Right hindlimb (tissue), 1 donor: Measurements from ENCODE around the gene CTLA4.
"Not testable (repeated sequence)": the region's sequence is repeated elsewhere in the genome, so short reads cannot be mapped to it uniquely, and the experiment has no call there.

Source experiments
- DNase-seq: peaks from one replicate; pipeline ENCODE4 v3.0.0-alpha.2; 2018

Gene CTLA4

DNA sequence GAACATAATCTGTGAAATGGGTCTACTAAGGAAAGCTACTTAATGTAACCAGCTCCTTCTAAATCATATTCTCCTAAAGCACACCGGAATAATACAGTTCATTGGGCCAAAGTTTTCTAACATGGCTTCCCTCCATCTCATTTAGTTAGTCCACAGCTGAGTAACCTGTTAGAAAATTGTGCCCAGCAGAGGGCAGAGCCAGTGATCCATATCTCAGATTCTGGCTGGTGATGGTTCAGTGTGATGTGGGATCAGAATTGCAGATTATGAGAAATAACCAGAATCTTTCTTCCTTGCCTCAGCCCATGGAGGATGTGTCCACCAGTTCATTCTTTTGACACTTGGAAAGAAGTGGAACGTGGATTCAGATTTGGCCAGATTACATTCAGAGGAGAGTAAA is 9.4 kb upstream of the CTLA4 start:
- DNase-seq: no peak

DNA sequence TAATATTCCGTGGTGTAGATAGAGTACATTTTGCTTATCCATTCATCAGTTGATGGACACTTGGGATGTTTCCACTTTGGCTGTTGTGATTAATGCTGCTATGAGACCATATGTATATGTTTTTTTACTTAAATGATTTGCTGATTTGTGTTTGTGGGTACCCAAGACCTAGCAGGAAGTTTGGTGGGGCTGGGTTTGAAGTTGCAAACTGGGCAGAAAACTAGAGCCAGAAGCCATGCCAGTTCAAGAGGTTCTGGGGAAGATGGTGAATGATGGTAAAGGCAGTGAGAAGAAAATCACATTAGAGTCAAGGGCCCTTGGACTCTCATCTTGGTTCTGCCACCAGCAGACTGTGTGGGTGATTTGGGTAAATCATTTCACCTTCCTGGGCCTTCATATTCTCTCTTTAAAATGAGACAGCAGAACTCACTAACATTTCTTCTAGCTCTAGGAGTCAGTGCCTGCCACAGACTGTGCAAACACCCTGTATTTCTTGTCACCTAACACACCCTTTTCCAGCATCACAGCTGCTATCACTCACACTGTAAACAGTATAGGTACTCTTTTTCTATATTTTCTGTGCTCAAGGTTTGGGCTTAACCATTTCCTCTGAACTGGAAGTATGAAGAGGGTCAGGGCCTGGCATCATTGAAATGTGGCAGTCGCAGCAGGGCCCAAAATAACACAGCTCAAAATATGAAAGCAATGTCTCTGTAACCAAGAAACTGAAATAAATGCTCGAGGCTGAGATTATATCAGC is 8.4 kb upstream of the CTLA4 start:
- DNase-seq: no peak

GRCh38 chr2:203861197-203861596 is 6.4 kb upstream of the CTLA4 start:
- no peak for DNase-seq

DNA sequence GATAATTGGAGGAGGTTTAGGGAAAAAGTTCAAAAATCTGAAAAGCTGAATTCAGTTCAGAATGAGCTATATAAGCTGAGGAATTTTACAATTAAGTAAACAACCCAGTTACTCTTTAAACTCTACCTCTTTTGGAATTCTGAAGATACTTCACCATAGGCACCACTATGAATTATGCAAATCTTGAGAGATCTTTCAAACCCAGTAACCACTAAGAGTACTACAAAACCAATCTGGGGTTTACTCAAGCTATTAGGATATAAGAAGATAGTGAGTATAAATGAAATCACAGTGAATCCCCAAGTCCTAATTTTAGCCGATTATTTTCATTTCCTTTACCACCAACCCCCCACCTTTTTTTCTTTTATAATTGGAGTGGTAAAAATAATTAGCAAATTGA is 6.0 kb upstream of the CTLA4 start:
- no peak for DNase-seq

DNA sequence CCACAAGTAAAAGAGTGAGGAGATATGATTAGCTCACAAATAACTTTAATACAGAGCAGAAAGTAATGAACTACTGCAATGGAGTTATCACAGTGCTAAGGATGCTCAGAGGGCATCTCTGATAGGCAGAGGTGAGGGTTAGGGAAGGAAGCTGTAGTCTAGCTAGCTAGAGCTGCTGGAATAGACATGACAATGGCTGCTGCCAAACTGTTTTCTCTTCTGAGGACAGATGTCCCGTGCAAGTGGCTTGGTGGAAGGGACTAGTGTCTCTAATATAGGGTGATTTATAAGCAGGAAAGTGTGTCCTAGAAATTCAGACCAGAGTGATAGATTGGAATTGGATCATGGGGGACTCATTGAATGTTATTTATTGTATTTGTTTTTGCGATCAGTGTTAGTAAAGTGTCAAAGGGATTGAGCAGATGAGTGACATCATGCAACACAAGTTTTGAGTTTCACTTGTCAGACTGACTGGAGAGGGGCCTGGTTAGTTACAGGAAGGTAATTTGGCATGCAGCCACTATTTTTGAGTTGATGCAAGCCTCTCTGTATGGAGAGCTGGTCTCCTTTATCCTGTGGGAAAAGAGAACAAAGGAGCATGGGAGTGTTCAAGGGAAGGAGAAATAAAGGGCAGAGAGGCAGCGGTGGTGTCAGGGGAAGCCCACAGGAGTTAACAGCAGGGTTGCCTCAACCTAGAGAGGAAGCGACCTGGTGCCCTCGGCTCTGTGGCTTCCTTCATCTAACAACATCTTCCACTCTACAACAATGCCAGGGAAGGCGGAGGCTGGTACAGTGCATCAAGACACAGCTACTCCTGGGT is 1.9 kb downstream of the CTLA4 start:
- DNase-seq: no peak

- no peak for DNase-seq
These were observed 2.9 kb downstream of the CTLA4 start for GRCh38 chr2:203870481-203870880.

GRCh38 chr2:203870941-203871340 is 3.4 kb downstream of the CTLA4 start:
- no peak for DNase-seq

DNA sequence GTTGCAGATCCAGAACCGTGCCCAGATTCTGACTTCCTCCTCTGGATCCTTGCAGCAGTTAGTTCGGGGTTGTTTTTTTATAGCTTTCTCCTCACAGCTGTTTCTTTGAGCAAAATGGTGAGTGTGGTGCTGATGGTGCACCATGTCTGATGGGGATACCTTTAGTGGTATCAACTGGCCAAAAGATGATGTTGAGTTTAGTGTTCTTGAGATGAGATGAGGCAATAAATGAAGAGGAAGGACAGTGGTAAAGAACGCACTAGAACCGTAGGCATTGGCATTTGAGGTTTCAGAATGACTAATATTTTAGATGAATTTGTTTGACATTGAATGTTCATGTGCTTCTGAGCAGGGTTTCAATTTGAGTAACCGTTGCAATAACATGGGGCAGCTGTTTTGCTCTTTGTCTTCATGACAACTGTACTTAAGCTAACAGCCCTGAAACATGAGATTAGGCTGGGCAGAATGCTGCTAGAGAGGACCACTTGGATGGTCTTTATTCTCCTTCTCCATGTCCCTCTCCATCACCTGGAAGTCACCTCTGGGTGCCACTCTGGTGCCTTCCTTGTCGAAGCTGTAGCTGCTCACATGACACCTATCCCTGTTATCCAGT is 3.9 kb downstream of the CTLA4 start:
- no peak for DNase-seq

- DNase-seq: no peak
These were observed 5.9 kb downstream of the CTLA4 start for GRCh38 chr2:203873461-203873860.

DNA sequence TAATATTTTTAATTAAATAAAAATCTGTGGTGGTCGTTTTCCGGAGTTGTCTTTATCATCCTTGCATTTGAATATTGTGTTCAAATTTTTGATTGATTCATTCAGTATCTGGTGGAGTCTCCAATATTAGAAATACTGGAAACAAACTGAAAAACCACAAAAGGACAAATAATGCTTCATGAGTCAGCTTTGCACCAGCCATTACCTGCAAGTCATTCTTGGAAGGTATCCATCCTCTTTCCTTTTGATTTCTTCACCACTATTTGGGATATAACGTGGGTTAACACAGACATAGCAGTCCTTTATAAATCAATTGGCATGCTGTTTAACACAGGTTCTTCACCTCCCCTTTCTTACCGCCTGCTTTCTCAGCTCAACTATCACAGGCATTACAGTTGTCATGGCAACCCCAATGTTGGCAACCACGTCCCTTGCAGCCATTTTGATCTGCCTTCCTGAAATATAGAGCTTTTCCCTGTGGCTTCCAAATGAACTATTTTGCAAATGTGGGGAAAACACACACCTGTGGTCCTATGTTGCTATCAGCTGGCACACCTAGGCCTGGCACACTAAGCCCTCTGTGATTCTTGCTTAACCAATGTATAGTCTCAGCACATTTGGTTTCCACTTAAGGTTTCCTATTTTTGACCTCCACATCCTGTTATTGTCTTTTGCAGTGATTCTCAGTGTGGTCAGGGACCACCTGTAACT is 6.5 kb downstream of the CTLA4 start:
- no peak for DNase-seq

DNA sequence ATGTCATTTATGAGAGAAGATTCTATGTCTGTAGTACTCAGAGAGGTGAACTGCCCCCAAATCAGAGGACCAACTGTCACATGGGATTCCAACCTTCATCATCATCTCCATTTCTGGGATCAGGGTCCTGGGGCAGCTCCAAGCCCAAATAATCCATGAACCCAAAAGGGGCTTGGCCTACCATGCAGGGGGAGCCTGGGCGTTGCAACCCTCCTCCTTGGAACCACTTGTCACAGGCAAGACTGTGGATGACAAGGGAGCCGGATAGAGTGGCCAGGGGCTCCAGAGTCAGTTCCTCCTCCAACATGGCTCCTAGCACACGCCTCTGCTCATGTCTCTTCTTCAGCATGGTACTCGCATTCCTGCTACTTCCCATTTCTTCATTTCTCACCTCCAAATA is 7.9 kb downstream of the CTLA4 start:
- DNase-seq: no peak

- no peak for DNase-seq
These were observed 8.8 kb downstream of the CTLA4 start for GRCh38 chr2:203876328-203876727.

GRCh38 chr2:203878063-203878462 is 10.5 kb downstream of the CTLA4 start:
- DNase-seq: no peak

GRCh38 chr2:203880557-203881125 is 13.1 kb downstream of the CTLA4 start:
- DNase-seq: no peak

- not testable (repeated sequence) for DNase-seq
These were observed 13.6 kb downstream of the CTLA4 start for GRCh38 chr2:203881185-203881584.

DNA sequence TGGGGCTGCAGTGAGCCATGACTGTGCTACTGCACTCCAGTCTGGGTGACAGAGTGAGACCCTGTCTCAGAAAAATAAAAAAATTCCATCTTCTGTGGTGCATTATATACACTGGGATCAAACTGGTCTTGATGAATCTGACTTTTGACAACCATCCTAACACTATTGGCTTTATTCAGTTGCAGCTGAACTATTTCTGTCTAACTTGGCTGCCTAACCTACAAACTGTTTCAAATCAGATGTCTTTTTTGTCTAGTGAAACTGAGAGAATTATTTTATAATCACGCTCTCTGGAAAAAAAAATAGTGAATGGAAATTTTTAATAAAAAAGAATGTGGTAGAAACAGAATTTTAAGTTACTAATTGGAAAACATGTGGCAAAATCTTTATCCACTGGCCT is 15.0 kb downstream of the CTLA4 start:
- DNase-seq: no peak

GRCh38 chr2:203886661-203887151 is 19.1 kb downstream of the CTLA4 start:
- no peak for DNase-seq

DNA sequence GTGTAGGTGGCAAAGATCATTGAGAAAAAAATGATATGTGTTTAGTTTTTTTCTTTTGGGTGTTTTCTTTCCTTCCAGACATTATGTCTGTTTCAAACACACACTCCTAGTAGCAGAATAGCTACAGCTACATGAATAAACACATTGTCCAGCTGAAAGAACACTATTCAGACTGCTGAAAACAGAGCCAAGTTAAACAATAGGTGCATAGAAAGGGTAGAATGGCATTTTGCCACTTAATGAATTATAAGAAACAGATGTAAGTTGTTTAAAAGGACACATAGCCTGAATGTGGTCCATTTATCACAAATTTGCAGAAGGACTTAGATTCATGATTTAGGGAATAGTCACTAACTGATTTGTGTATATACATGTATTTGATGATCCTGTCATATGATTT is 20.1 kb downstream of the CTLA4 start:
- DNase-seq: no peak

- no peak for DNase-seq
These were observed 22.0 kb downstream of the CTLA4 start for GRCh38 chr2:203889542-203889941.

GRCh38 chr2:203889944-203890343 is 22.4 kb downstream of the CTLA4 start:
- DNase-seq: no peak

DNA sequence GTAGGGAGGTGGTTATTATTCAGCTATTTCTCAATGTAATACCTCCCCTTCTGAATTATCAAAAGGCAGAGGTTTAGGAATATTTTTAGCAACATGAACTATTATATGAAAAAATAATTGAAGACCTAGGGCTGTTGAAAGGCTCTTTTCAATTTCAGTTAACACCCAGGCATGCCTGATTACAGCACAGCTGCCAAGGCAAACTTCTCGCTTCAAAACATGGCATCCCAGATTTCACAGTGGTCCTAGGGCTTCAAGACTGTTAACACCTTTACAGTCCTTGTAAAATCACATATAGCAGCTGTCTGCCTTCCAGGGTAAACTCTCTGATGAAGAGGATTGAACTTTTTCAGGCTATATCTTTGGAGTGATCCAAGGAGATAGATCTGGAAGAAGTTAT is 23.2 kb downstream of the CTLA4 start:
- no peak for DNase-seq

DNA sequence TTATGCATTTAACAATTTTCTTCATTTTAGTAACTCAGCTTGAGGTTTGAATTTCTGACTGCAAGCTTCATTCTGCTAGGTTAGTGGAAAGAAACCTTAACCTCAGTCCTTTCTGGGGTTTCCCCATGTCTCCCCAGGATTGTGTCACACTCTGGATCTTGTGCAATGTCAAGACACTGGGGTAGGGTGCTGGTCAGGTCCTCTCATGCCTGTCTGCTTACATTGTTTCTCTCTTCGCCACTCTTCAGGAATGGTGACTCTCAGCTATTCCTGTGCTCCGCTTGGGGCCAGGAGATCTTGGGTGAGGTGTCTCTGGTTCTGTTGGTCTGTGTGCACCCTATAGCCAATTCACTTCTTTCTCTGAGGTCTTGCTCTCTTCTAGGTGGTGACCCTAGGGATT is 23.9 kb downstream of the CTLA4 start:
- DNase-seq: no peak

GRCh38 chr2:203892207-203892606 is 24.6 kb downstream of the CTLA4 start:
- no peak for DNase-seq
